ENCODE measurements around the gene GOLPH3L.

DNA sequence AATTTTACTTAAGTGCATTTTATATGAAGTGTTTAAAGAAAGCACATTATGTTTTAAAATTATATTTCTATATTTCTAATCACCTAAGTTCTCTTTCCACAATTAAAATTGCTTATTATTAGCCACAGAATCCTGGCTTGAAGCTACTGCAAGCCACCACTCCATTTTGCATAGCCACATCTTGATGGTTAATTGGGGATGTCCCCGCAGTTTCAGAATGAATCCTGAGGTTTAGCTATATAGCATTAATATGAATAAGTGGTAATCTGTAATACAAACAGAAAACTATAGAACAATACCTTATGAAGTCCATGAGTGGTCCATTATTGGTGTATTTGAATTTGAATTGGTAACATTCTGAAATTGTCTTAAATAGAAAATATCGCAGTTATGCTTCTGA is 11.6 kb upstream of the GOLPH3L start:
- TF ChIP-seq, protein P1, sequence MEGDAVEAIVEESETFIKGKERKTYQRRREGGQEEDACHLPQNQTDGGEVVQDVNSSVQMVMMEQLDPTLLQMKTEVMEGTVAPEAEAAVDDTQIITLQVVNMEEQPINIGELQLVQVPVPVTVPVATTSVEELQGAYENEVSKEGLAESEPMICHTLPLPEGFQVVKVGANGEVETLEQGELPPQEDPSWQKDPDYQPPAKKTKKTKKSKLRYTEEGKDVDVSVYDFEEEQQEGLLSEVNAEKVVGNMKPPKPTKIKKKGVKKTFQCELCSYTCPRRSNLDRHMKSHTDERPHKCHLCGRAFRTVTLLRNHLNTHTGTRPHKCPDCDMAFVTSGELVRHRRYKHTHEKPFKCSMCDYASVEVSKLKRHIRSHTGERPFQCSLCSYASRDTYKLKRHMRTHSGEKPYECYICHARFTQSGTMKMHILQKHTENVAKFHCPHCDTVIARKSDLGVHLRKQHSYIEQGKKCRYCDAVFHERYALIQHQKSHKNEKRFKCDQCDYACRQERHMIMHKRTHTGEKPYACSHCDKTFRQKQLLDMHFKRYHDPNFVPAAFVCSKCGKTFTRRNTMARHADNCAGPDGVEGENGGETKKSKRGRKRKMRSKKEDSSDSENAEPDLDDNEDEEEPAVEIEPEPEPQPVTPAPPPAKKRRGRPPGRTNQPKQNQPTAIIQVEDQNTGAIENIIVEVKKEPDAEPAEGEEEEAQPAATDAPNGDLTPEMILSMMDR (CRISPR knock-in tag; IDR thresholded peaks at IDR 0.05): no peak
- TF ChIP-seq SMAD3 (CRISPR knock-in tag; IDR thresholded peaks at IDR 0.05): no peak
- TF ChIP-seq RBFOX2 (IDR thresholded peaks at IDR 0.05; ENCODE audit: low read depth, low read length): no peak
- no peak for TF ChIP-seq KLF13 (CRISPR knock-in tag; IDR thresholded peaks at IDR 0.05)
- TF ChIP-seq RAD21 (CRISPR knock-in tag; IDR thresholded peaks at IDR 0.05): no peak
- no peak for TF ChIP-seq ZNF747 (CRISPR knock-in tag; IDR thresholded peaks at IDR 0.05; ENCODE audit: borderline replicate concordance)
- no peak for TF ChIP-seq SETDB1 (CRISPR knock-in tag; IDR thresholded peaks at IDR 0.05; ENCODE audit: borderline replicate concordance)
- TF ChIP-seq, protein P2, sequence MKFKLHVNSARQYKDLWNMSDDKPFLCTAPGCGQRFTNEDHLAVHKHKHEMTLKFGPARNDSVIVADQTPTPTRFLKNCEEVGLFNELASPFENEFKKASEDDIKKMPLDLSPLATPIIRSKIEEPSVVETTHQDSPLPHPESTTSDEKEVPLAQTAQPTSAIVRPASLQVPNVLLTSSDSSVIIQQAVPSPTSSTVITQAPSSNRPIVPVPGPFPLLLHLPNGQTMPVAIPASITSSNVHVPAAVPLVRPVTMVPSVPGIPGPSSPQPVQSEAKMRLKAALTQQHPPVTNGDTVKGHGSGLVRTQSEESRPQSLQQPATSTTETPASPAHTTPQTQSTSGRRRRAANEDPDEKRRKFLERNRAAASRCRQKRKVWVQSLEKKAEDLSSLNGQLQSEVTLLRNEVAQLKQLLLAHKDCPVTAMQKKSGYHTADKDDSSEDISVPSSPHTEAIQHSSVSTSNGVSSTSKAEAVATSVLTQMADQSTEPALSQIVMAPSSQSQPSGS (CRISPR knock-in tag; IDR thresholded peaks at IDR 0.05): no peak
- no peak for TF ChIP-seq POLR2A (IDR thresholded peaks at IDR 0.05; ENCODE audit: insufficient read depth in 1 of 2, low read depth in 2 of 2, low read length in 2 of 2)
- TF ChIP-seq, protein P3, sequence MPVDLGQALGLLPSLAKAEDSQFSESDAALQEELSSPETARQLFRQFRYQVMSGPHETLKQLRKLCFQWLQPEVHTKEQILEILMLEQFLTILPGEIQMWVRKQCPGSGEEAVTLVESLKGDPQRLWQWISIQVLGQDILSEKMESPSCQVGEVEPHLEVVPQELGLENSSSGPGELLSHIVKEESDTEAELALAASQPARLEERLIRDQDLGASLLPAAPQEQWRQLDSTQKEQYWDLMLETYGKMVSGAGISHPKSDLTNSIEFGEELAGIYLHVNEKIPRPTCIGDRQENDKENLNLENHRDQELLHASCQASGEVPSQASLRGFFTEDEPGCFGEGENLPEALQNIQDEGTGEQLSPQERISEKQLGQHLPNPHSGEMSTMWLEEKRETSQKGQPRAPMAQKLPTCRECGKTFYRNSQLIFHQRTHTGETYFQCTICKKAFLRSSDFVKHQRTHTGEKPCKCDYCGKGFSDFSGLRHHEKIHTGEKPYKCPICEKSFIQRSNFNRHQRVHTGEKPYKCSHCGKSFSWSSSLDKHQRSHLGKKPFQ (CRISPR knock-in tag; IDR thresholded peaks at IDR 0.05; ENCODE audit: insufficient replicate concordance): no peak
- no peak for TF ChIP-seq KLF9 (CRISPR knock-in tag; IDR thresholded peaks at IDR 0.05; ENCODE audit: low read depth)
- TF ChIP-seq RNF2 (conservative IDR thresholded peaks at IDR 0.05; ENCODE audit: low read depth): no peak
- TF ChIP-seq, protein P4, sequence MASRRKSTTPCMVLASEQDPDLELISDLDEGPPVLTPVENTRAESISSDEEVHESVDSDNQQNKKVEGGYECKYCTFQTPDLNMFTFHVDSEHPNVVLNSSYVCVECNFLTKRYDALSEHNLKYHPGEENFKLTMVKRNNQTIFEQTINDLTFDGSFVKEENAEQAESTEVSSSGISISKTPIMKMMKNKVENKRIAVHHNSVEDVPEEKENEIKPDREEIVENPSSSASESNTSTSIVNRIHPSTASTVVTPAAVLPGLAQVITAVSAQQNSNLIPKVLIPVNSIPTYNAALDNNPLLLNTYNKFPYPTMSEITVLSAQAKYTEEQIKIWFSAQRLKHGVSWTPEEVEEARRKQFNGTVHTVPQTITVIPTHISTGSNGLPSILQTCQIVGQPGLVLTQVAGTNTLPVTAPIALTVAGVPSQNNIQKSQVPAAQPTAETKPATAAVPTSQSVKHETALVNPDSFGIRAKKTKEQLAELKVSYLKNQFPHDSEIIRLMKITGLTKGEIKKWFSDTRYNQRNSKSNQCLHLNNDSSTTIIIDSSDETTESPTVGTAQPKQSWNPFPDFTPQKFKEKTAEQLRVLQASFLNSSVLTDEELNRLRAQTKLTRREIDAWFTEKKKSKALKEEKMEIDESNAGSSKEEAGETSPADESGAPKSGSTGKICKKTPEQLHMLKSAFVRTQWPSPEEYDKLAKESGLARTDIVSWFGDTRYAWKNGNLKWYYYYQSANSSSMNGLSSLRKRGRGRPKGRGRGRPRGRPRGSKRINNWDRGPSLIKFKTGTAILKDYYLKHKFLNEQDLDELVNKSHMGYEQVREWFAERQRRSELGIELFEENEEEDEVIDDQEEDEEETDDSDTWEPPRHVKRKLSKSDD (CRISPR knock-in tag; IDR thresholded peaks at IDR 0.05; ENCODE audit: low read depth): no peak
